Hematopoietic multipotent progenitor cell treated with erythropoietin and hydrocortisone succinate and interleukin-3 and kit ligand, for 17 days (in vitro differentiated cells): ENCODE measurements around the gene RBMY1B.
"Not testable (repeated sequence)": the region's sequence is repeated elsewhere in the genome, so short reads cannot be mapped to it uniquely, and the experiment has no call there.

Experiments used
- DNase-seq: peaks from one replicate; pipeline ENCODE4 v3.0.0-alpha.2; 2015; ENCODE audit warnings: low spot score

The RBMY1B gene

DNA sequence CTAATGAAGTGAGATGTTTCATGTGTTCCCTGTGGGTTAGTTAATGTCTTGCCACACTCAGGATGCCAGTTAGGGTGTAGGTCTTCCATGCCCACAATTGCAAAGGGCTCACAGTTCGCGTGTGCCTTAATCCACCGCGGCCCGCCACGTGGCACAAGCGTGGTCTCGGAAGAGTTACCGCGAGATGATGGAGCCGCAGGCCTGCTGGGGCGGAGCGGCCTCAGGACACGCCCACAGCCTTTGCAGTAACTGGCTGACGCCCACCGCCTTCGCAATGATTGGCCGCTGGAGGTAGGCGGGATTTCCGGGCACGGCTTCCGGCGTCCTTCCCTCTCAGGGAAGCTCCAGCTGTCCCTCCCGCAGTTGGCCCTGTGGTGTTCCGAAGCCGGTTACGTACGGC, at the start of gene RBMY1B:
Gene RBMY1B (plus strand): TSS at position 301 of the 400 bp plus-strand sequence. CDS start 2,013 bp downstream, outside the sequence.
- not testable (repeated sequence) for DNase-seq

DNA sequence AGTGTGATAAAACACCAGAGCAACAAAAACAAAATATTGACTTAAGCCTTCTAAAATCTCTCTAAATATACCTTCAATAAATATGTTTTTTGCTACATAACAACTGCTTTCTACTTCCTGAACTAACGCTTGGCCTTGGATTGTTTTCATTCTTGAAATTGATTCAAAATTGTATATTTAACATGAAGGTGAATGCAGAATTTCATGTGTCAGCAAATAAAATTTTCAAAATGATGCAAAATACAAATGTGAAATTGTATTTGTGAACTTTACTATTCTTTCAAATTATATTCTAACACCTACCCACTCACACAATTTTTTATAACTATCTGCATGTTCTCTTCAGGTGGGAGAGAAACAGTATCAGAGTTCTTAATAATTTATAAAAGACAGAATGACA, 48.2 kb upstream of the RBMY1B start:
- DNase-seq = not testable (repeated sequence)

DNA sequence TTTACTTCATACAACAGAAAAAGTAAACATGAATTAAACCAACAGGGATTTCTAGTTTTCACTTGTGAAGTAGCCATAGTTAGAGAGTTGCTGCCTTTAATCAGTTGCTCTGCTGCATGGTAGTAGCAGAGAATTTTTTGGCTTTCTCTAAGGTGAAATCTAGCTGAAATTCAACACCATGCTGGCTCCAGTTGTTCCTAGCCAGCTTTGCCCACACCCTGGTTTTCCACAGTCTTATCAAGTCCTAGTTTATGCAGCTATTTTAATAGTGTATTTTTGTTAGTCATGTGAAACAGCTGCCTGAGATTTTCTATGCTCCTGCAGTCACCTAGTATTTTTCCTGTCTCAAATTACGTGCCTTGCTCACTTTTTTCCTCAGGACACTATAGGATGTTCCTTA, 28.2 kb upstream of the RBMY1B start:
- DNase-seq = no peak

DNA sequence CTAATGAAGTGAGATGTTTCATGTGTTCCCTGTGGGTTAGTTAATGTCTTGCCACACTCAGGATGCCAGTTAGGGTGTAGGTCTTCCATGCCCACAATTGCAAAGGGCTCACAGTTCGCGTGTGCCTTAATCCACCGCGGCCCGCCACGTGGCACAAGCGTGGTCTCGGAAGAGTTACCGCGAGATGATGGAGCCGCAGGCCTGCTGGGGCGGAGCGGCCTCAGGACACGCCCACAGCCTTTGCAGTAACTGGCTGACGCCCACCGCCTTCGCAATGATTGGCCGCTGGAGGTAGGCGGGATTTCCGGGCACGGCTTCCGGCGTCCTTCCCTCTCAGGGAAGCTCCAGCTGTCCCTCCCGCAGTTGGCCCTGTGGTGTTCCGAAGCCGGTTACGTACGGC, 23.4 kb downstream of the RBMY1B start, which contains the start of gene RBMY1A1:
Gene RBMY1A1 (plus strand): TSS at position 301 of the 400 bp plus-strand sequence. CDS start 2,013 bp downstream, outside the sequence.
- DNase-seq = not testable (repeated sequence)

DNA sequence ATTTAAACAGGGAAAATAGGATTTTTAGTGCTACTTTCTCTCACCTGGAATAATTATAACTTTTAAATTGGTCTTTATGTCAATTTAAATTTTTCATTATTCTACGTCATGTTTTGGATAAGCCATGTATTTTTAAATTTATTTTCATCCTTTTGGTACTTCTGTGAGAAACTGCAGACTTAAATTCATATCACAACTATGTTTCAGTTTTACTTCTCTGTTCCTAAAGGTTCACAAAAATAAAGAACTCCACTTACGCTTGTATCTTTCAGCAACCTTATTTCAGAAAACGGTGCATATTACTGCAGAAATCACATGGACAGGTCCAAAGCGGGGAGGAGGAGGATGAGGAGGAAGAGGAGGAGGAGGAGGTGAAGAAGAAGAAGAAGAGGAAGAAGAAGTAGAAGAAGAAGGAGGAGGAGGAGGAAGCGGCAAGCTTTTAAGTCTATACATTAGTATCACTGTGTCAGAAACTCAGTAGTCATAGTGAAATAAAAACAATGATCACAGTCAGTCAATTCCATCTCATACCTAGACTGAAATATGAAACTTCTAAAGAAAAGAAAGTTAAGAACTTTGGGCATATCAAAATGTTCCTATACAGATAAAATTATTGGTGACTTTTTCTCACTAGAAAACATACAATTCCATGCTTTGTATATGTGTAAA, 48.3 kb downstream of the RBMY1B start:
- DNase-seq = not testable (repeated sequence)
